Kidney (tissue), 14 donors: ENCODE measurements around the gene DARS2. TPM values are rescaled to one million over a fixed set of nuclear protein-coding genes. Genes with fewer than 3 reads are reported as not detected.
"Not testable (repeated sequence)": the region's sequence is repeated elsewhere in the genome, so short reads cannot be mapped to it uniquely, and the experiment has no call there.

Experiments
- DNase-seq, 5 donors: peaks; one replicate each; pipeline ENCODE4 v3.0.0-alpha.2; 2013 to 2020
- FAIRE-seq: peaks from 2 replicates; lab custom pipeline; 2012; peaks lifted over from hg19 to GRCh38; lab: Jason Lieb, UNC
- H3K27ac ChIP-seq, 2 donors: one replicate each; pipeline ENCODE4 v1.7.0; 2013; ENCODE audit warnings: low read depth in 2 of 2, low read length in 2 of 2, inconsistent platforms in 1 of 2
- H3K27me3 ChIP-seq: one replicate; pipeline ENCODE4 v1.7.1; 2013; ENCODE audit warnings: low read length, inconsistent platforms; ENCODE audit not compliant: control insufficient read depth, insufficient read depth
- H3K36me3 ChIP-seq, 3 donors: one replicate each; pipeline versions ENCODE4 v1.7.0 to v1.7.1; 2013; ENCODE audit warnings: low read length in 3 of 3, control low read depth in 1 of 3, inconsistent platforms in 1 of 3; ENCODE audit not compliant: insufficient read depth in 3 of 3, control insufficient read depth in 2 of 3
- H3K4me1 ChIP-seq, 3 donors: one replicate each; pipeline versions ENCODE4 v1.7.0 to v1.7.1; 2013; ENCODE audit warnings: low read length in 3 of 3, inconsistent platforms in 1 of 3, low read depth in 1 of 3; ENCODE audit not compliant: control insufficient read depth in 2 of 3, insufficient read depth in 2 of 3
- H3K4me3 ChIP-seq, 3 donors: one replicate each; pipeline versions ENCODE4 v1.7.0 to v1.8.1; 2013; ENCODE audit warnings: low read length in 3 of 3, control low read depth in 1 of 3, inconsistent platforms in 1 of 3
- H3K9ac ChIP-seq, 3 donors: one replicate each; pipeline versions ENCODE4 v1.7.0 to v1.7.1; 2013; ENCODE audit warnings: low read length in 3 of 3, control low read depth in 1 of 3, inconsistent platforms in 1 of 3
- H3K9me3 ChIP-seq, 3 donors: one replicate each; pipeline versions ENCODE4 v1.7.0 to v1.7.1; 2013; ENCODE audit warnings: low read length in 3 of 3, control low read depth in 1 of 3, inconsistent platforms in 1 of 3; ENCODE audit not compliant: control insufficient read depth in 2 of 3, insufficient read depth in 1 of 3
- intact Hi-C: fragments of 100-400 bp; cut with DNase I; formaldehyde crosslinking; loops from one replicate; pipeline ENCODE4 v1.11.1; 2022
- polyA plus RNA-seq: library from polyadenylated mRNA; stranded (reverse); fragments of 350-450 nt; fragmentation: Illumina TruSeq; extraction: RNeasy Lipid Tissue Mini Kit (QIAGEN cat#74804); gene quantifications from one replicate; pipeline ENCODE4 v1.2.3, GENCODE V29; 2014; ENCODE audit warnings: low read depth, low replicate concordance; ENCODE audit not compliant: insufficient read depth
- total RNA-seq: library from RNA; stranded (reverse); fragmentation: NEBNext Ultra II Directional; extraction: Animal tissue kit (Norgen Biotek cat#: 25700); gene quantifications from one replicate; pipeline ENCODE4 v1.2.1, GENCODE V29; 2021
- TF ChIP-seq, protein P1 (sequence below): IDR thresholded peaks from 3 replicates; pipeline ENCODE4 v1.5.1; 2012; ENCODE audit warnings: mild to moderate bottlenecking, moderate library complexity, borderline replicate concordance; ENCODE audit not compliant: insufficient read depth; ENCODE audit errors: extremely low read depth
- donor health status: control.
- donor health status: control.
- donor health status: control.
- donor health status: control.
- donor health status: control.
- donor health status: DM: yes; HTN: yes; CAD: no.
- donor health status: Normal renal cell carcinoma (clear cell type).

DARS2 gene
- total and polyA plus RNA-seq, 2 donors from 2014 or later, result 14.2 to 19.6 TPM

DNA sequence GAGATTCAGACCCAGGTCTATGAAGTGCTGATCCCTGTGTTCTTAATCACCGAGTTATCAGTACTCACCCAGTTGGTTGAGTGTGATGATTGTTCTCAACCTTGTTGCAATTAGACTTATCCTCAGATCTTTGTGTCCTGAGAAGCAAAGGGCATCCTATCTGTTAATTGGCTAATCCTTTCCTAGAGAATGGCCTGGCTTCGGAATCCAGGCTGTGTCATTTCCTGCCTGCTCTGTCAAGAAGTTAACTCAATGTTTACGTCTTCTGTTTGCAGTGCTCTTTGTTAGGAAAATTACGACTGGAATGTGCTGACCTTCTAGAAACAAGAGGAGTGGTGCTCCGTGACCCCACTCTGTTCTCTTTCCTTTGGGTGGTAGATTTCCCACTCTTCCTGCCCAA is 28.6 kb downstream of the DARS2 start:
- intact Hi-C loops, result no loop called here
- no peak overlapping the region for H3K4me3 ChIP-seq
- H3K27me3 ChIP-seq, result no peaks in the 10 kb centered on the region
- no peak overlapping the region for H3K27ac ChIP-seq
- H3K9ac ChIP-seq, result no peak overlapping the region
- H3K9me3 ChIP-seq, result no peaks in the 10 kb centered on the region
- no peak for FAIRE-seq
- DNase-seq, result peak in 2 of 5 donors; percentile 7 to 46
- peaks cover 0 to 15% (median 3%) of the 10 kb centered on the region in 3 donors for H3K36me3 ChIP-seq
- TF ChIP-seq, protein P1, sequence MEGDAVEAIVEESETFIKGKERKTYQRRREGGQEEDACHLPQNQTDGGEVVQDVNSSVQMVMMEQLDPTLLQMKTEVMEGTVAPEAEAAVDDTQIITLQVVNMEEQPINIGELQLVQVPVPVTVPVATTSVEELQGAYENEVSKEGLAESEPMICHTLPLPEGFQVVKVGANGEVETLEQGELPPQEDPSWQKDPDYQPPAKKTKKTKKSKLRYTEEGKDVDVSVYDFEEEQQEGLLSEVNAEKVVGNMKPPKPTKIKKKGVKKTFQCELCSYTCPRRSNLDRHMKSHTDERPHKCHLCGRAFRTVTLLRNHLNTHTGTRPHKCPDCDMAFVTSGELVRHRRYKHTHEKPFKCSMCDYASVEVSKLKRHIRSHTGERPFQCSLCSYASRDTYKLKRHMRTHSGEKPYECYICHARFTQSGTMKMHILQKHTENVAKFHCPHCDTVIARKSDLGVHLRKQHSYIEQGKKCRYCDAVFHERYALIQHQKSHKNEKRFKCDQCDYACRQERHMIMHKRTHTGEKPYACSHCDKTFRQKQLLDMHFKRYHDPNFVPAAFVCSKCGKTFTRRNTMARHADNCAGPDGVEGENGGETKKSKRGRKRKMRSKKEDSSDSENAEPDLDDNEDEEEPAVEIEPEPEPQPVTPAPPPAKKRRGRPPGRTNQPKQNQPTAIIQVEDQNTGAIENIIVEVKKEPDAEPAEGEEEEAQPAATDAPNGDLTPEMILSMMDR, result no peak
- no peaks in the 10 kb centered on the region for H3K4me1 ChIP-seq

- Histone ChIP-seq H3K4me1 (no peaks in the 10 kb centered on the region), H3K9ac (no peak overlapping the region), H3K9me3 (no peaks in the 10 kb centered on the region), H3K27me3 (no peaks in the 10 kb centered on the region), H3K36me3 (peaks cover 0 to 15% (median 3%) of the 10 kb centered on the region in 3 donors), H3K27ac (no peak overlapping the region), H3K4me3 (no peak overlapping the region)
- DNase-seq (no peak), FAIRE-seq (no peak)
- TF ChIP-seq, protein P1, result no peak
- intact Hi-C loops, result no loop called here
These were observed 31.5 kb downstream of the DARS2 start for GRCh38 chr1:173856014-173856413.

- no peak for DNase-seq
- H3K9ac ChIP-seq, result no peak overlapping the region
- intact Hi-C loops, result no loop called here
- H3K9me3 ChIP-seq, result no peaks in the 10 kb centered on the region
- FAIRE-seq, result no peak
- peaks cover 0 to 15% (median 3%) of the 10 kb centered on the region in 3 donors for H3K36me3 ChIP-seq
- H3K27ac ChIP-seq, result no peak overlapping the region
- TF ChIP-seq, protein P1, result no peak
- no peak overlapping the region for H3K4me3 ChIP-seq
- H3K4me1 ChIP-seq, result no peaks in the 10 kb centered on the region
- H3K27me3 ChIP-seq, result no peaks in the 10 kb centered on the region
These were observed 32.4 kb downstream of the DARS2 start for GRCh38 chr1:173856903-173857302.

- Histone ChIP-seq H3K9ac (no peak overlapping the region), H3K4me3 (no peak overlapping the region), H3K36me3 (peaks cover 0 to 15% (median 3%) of the 10 kb centered on the region in 3 donors), H3K4me1 (no peaks in the 10 kb centered on the region), H3K27ac (no peak overlapping the region), H3K9me3 (no peaks in the 10 kb centered on the region), H3K27me3 (no peaks in the 10 kb centered on the region)
- TF ChIP-seq, protein P1, result no peak
- intact Hi-C loops, result no loop called here
- FAIRE-seq, result no peak
- no peak for DNase-seq
These were observed 33.0 kb downstream of the DARS2 start for GRCh38 chr1:173857363-173857917.

DNA sequence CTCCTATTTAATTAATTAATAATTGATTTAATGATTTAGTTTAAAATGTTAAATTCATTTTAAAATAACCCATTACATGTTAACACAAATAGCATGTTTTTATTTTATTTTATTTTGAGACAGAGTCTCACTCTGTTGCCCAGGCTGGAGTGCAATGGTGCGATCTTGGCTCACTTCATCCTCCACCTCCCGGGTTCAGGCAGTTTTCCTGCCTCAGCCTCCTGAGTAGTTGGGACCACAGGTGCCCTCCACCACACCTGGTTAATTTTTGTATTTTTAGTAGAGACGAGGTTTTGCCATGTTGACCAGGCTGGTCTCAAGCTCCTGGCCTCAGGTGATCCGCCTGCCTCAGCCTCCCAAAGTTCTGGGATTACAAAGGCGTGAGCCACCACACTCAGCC is 35.1 kb downstream of the DARS2 start:
- H3K27me3 ChIP-seq, H3K9me3 ChIP-seq, H3K27ac ChIP-seq, H3K9ac ChIP-seq, FAIRE-seq, DNase-seq, H3K4me1 ChIP-seq, intact Hi-C loops, H3K4me3 ChIP-seq: not testable (repeated sequence)
- peaks cover 10 to 23% (median 22%) of the 10 kb centered on the region in 3 donors for H3K36me3 ChIP-seq
